KMS-11 (cell line): ENCODE results near the gene PNCK.

Experiments used
- H2AFZ ChIP-seq: fragments of 200-600 bp; sonication (generic); 2 replicates; pipeline ENCODE4 v1.6.1; 2016; ENCODE audit warnings: antibody characterized with exemption, mixed run types, low read depth
- H3K27ac ChIP-seq: fragments of 200-600 bp; sonication (generic); 2 replicates; pipeline ENCODE4 v1.6.1; 2016; ENCODE audit warnings: mild to moderate bottlenecking, mixed run types
- H3K27me3 ChIP-seq: fragments of 200-600 bp; sonication (generic); 2 replicates; pipeline ENCODE4 v1.6.1; 2017; ENCODE audit warnings: mild to moderate bottlenecking, low read depth, mixed run types, moderate library complexity; ENCODE audit not compliant: insufficient read depth
- H3K36me3 ChIP-seq: fragments of 200-600 bp; sonication (generic); 2 replicates; pipeline ENCODE4 v1.6.1; 2017; ENCODE audit warnings: mild to moderate bottlenecking, mixed run types; ENCODE audit not compliant: insufficient read depth
- H3K4me1 ChIP-seq: fragments of 200-600 bp; sonication (generic); 2 replicates; pipeline ENCODE4 v1.6.1; 2016; ENCODE audit warnings: mild to moderate bottlenecking, low read depth, mixed run types; ENCODE audit not compliant: poor library complexity, severe bottlenecking
- H3K4me2 ChIP-seq: fragments of 200-600 bp; sonication (generic); 2 replicates; pipeline ENCODE4 v1.7.0; 2016; ENCODE audit warnings: mild to moderate bottlenecking, mixed run types
- H3K4me3 ChIP-seq: fragments of 200-600 bp; sonication (generic); IDR thresholded peaks from 2 replicates; pipeline ENCODE4 v1.6.1; 2017; ENCODE audit warnings: low read depth, low read length, mixed read lengths; ENCODE audit not compliant: insufficient read depth
- H3K79me2 ChIP-seq: fragments of 200-600 bp; sonication (generic); 2 replicates; pipeline ENCODE4 v1.6.1; 2016; ENCODE audit warnings: low read depth, mixed run types; ENCODE audit not compliant: insufficient read depth
- H3K9ac ChIP-seq: fragments of 200-600 bp; sonication (generic); 2 replicates; pipeline ENCODE4 v1.6.1; 2016; ENCODE audit warnings: mild to moderate bottlenecking, mixed run types
- H4K20me1 ChIP-seq: fragments of 200-600 bp; sonication (generic); 2 replicates; pipeline ENCODE4 v1.6.1; 2016; ENCODE audit warnings: mild to moderate bottlenecking, mixed run types; ENCODE audit not compliant: insufficient read depth
- TF ChIP-seq, protein P1 (sequence below): fragments of 200-600 bp; sonication (generic); conservative IDR thresholded peaks from 2 replicates; pipeline ENCODE4 v1.6.1; 2017; ENCODE audit warnings: low read depth, mild to moderate bottlenecking, antibody characterized with exemption, low read length, moderate library complexity, mixed read lengths

The PNCK gene

DNA sequence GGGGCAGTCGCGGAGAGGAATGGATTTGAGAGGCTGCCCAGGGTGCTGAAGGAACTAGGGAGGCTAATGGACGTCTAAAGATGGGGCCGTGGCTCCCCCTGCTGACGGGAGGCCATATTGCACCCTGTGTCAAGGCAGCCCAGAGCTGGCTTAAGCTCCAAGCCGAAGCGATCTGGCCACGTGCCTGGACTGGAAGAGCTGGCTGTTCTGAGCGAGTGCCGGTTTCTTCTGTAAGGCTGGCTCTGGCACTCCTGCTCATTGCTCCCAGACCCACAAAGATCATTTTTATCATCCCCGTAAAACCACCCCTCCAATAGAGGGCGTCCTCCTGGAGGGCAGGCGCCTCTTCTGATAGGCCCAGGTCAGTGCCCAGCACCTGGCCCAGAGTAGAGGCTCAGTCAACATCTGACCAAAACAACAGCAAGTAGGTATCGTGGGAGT is 5.6 kb downstream of the PNCK start:
- H2AFZ ChIP-seq = peak overlapping the region; percentile 30; the same call in 1 of the 2 replicates

DNA sequence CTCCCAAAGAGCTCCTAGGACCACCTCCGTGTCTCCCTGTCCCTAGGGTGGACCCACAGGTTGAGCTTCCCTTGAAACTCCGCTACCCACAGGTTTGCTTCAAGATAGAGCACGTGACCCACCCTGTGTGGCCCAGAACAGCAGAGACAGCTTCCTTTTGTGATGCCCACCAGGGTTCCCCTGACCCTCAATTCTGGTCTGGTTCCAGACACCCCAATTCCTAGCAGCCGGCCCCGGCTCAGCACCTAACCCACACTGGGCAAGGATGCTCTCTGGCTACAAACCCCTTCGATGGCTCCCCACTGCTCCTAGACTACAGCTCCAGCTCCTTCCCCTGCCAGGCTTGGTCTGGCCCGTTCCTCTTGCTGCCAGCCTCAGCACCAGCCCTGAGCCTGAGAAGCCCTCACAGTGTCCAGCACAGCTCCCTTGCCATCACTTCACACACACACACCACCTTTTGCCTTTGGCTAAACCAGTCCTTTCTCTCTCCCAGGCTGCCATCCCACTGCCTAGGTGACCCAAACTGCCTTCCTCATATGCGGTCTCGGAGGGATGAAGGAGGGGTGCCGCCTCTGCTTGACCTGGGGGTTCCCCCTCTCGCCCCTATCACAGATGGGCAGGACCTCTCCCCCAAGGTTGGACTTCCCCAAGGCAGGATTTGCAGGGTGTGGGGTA is 6.2 kb downstream of the PNCK start:
- no peak overlapping the region for H2AFZ ChIP-seq
- no peak overlapping the region for H3K9ac ChIP-seq
- H3K27ac ChIP-seq = no peak overlapping the region
- H4K20me1 ChIP-seq = no peaks in the 10 kb centered on the region
- no peaks in the 10 kb centered on the region for H3K36me3 ChIP-seq
- 0 out of 2 replicates have a peak, but pooled peaks cover 3% of the 10 kb centered on the region for H3K27me3 ChIP-seq
- H3K79me2 ChIP-seq = no peaks in the 10 kb centered on the region
- TF ChIP-seq, protein P1, sequence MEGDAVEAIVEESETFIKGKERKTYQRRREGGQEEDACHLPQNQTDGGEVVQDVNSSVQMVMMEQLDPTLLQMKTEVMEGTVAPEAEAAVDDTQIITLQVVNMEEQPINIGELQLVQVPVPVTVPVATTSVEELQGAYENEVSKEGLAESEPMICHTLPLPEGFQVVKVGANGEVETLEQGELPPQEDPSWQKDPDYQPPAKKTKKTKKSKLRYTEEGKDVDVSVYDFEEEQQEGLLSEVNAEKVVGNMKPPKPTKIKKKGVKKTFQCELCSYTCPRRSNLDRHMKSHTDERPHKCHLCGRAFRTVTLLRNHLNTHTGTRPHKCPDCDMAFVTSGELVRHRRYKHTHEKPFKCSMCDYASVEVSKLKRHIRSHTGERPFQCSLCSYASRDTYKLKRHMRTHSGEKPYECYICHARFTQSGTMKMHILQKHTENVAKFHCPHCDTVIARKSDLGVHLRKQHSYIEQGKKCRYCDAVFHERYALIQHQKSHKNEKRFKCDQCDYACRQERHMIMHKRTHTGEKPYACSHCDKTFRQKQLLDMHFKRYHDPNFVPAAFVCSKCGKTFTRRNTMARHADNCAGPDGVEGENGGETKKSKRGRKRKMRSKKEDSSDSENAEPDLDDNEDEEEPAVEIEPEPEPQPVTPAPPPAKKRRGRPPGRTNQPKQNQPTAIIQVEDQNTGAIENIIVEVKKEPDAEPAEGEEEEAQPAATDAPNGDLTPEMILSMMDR = no peak
- H3K4me3 ChIP-seq = no peak overlapping the region
- no peak overlapping the region for H3K4me2 ChIP-seq
- H3K4me1 ChIP-seq = no peaks in the 10 kb centered on the region

More for the DNA sequence above, 5.6 kb downstream of the PNCK start:
- no peaks in the 10 kb centered on the region for H3K79me2 ChIP-seq
- no peak overlapping the region for H3K4me2 ChIP-seq
- no peaks in the 10 kb centered on the region for H4K20me1 ChIP-seq
- TF ChIP-seq, protein P1 = peak; percentile 79
- H3K27ac ChIP-seq = no peak overlapping the region
- H3K36me3 ChIP-seq = no peaks in the 10 kb centered on the region
- H3K27me3 ChIP-seq = 0 out of 2 replicates have a peak, but pooled peaks cover under 1% of the 10 kb centered on the region
- no peak overlapping the region for H3K9ac ChIP-seq
- H3K4me1 ChIP-seq = no peaks in the 10 kb centered on the region
- no peak overlapping the region for H3K4me3 ChIP-seq

DNA sequence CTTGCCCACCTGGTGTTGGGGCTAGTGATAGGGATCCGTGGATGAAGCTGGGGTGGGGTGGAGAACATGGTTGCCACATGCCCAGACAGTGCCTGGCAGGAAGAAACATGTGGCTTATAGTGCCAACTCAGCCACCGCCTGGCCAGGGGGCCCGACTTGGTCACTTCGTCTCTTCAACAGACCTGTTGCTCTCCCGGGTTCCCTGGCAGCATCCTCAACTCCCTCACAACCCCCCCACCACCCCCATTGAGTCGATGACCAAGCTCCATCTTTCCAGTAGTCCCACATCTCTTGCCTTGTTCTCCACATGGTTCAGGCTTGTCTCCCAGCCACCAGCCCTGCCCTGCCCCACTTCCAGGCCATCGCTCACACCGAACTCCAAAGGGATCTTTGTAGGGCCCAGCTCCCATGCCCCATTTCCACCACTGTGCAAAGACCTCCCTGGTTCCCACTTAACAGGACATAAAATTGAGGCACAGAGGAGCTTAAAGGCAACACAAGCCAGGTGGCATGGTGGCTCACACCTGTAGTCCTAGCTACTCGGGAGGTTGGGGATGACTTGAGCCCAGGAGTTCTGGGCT is 7.8 kb downstream of the PNCK start:
- Histone ChIP-seq H3K79me2 (no peaks in the 10 kb centered on the region), H3K4me2 (no peak overlapping the region), H3K27me3 (peaks cover 8% of the 10 kb centered on the region; the same call in 1 of the 2 replicates), H2AFZ (no peak overlapping the region), H3K4me1 (no peaks in the 10 kb centered on the region), H3K27ac (no peak overlapping the region), H4K20me1 (no peaks in the 10 kb centered on the region), H3K9ac (no peak overlapping the region), H3K36me3 (no peaks in the 10 kb centered on the region), H3K4me3 (no peak overlapping the region)
- TF ChIP-seq, protein P1 = no peak

DNA sequence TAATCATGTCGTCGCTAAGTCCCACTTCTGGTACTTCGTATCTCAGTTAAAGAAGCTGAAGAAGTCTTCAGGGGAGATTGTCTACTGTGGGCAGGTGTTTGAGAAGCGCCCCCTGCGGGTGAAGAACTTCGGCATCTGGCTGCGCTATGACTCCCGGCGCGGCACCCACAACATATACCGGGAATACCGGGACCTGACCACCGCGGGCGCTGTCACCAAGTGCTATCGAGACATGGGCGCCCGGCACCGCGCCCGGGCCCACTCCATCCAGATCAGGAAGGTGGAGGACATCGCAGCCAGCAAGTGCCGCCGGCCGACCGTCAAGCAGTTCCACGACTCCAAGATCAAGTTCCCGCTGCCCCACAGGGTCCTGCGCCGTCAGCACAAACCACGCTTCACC is 11.3 kb downstream of the PNCK start:
- H3K4me1 ChIP-seq = no peaks in the 10 kb centered on the region
- H3K9ac ChIP-seq = no peak overlapping the region
- peaks cover 8% of the 10 kb centered on the region; the same call in 1 of the 2 replicates for H3K27me3 ChIP-seq
- no peak overlapping the region for H2AFZ ChIP-seq
- H3K79me2 ChIP-seq = no peaks in the 10 kb centered on the region
- H3K36me3 ChIP-seq = no peaks in the 10 kb centered on the region
- no peak overlapping the region for H3K4me2 ChIP-seq
- H3K4me3 ChIP-seq = no peak overlapping the region
- no peaks in the 10 kb centered on the region for H4K20me1 ChIP-seq
- TF ChIP-seq, protein P1 = no peak
- H3K27ac ChIP-seq = no peak overlapping the region
